VCaP (cell line): ENCODE data around the gene RNASEH2B.

ENCODE experiments used
- H3K27ac ChIP-seq: fragments of 450-650 bp; 2 replicates; pipeline ENCODE4 v1.5.1; 2017
- CTCF ChIP-seq: fragments of 450-650 bp; conservative IDR thresholded peaks from 2 replicates; pipeline ENCODE4 v1.5.1; 2017; ENCODE audit warnings: mild to moderate bottlenecking, moderate library complexity

RNASEH2B gene

GRCh38 chr13:50940509-50940908, 30.9 kb downstream of the RNASEH2B start:
- TF ChIP-seq CTCF: no peak
- H3K27ac ChIP-seq: no peak overlapping the region

DNA sequence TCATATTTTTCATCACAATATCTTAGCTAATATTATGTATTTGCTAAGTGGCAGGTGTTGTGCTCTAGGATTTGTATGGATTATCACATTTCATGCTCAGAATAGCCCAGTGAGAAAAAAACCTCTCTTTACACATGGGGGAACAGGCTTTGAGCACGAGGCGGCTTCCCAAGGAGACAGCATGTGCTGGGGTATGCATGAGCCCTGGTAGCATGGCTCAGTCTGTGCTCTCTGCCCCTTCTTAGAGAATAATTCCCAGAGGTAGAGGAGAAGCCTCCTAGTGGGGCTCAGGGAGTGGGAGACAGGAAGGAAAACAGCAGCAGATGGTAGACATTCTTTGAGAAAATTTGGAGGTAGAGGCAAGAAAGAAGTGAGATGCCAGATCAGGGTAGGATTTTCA, 31.6 kb downstream of the RNASEH2B start:
- no peak for TF ChIP-seq CTCF
- H3K27ac ChIP-seq: no peak overlapping the region

- no peak overlapping the region for H3K27ac ChIP-seq
- TF ChIP-seq CTCF: no peak
Measured at GRCh38 chr13:50942630-50943311, 33.2 kb downstream of the RNASEH2B start.

DNA sequence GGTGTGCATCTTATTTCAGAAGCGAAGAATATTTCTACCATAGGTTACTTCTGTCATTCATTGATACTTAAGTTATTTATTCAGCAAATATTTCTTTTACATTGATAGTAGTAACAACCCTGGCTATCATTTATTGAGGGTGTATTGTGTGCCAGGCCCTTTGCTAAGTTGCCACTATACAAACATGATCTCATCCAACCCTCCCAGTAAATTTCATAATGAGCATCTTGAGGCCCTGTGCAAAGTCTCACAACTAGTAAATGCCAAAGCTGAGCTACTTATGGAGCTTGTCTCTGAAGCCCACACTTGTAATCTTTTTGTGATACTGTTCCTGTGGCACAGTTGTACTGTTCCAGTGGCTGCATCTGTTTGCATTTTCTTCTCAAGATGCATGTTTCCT, 36.1 kb downstream of the RNASEH2B start:
- H3K27ac ChIP-seq: no peak overlapping the region
- no peak for TF ChIP-seq CTCF

DNA sequence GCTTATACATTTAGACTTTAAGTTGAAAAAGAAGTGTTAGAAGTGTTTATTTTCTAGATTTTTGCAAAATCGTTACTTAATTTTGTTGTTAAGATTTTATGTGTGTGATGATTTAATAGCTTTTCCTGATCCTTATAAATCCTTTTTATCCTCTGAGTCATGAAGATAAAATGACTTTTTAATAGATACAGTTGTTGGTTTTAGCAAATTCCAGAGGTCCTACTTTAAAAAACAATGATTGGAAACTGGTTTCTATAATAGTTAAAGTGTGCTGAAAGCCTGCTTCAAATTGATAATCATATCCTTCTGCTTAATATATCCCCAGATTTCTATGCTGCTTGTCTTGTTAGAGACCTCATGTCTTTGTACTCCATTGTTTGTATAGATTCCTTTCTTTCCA, 39.0 kb downstream of the RNASEH2B start:
- no peak overlapping the region for H3K27ac ChIP-seq
- no peak for TF ChIP-seq CTCF

GRCh38 chr13:50950849-50951248, 41.3 kb downstream of the RNASEH2B start:
- H3K27ac ChIP-seq: no peak overlapping the region
- no peak for TF ChIP-seq CTCF

GRCh38 chr13:50951366-50951765, 41.8 kb downstream of the RNASEH2B start:
- TF ChIP-seq CTCF: no peak
- no peak overlapping the region for H3K27ac ChIP-seq
